HL-60 (cell line): ENCODE measurements around the gene ADAD2.

Experiments used
- DNase-seq, 2 experiments: peaks; one replicate each; pipeline ENCODE4 v3.0.0-alpha.2; 2010 to 2020; ENCODE audit warnings: low read depth in 1 of 2, low spot score in 1 of 2
- H3K27ac ChIP-seq: fragments of 250-450 bp; sonication (Bioruptor Pico); replicated peaks from 2 replicates; pipeline ENCODE4 v1.5.1; 2020; ENCODE audit warnings: mild to moderate bottlenecking, moderate library complexity
- H3K27me3 ChIP-seq: fragments of 250-450 bp; sonication (Bioruptor Pico); 2 replicates; pipeline ENCODE4 v1.5.1; 2021; ENCODE audit warnings: mild to moderate bottlenecking, moderate library complexity; ENCODE audit not compliant: insufficient read depth, poor library complexity, severe bottlenecking
- H3K4me3 ChIP-seq: replicated peaks from 2 replicates; pipeline ENCODE4 v1.5.1; 2011; ENCODE audit warnings: mild to moderate bottlenecking, control low read depth, low read length; ENCODE audit not compliant: insufficient read depth
- CTCF ChIP-seq: IDR thresholded peaks from one replicate; pipeline ENCODE4 v1.5.1; 2011; ENCODE audit warnings: low read length, control low read depth, inconsistent platforms; ENCODE audit not compliant: insufficient read depth
- GABPA ChIP-seq: IDR thresholded peaks from 2 replicates; pipeline ENCODE4 v1.6.1; 2012; ENCODE audit warnings: low read depth
- POLR2AphosphoS5 ChIP-seq: IDR thresholded peaks from 2 replicates; pipeline ENCODE4 v1.6.1; 2012; ENCODE audit warnings: low read depth
- REST ChIP-seq: IDR thresholded peaks from 2 replicates; pipeline ENCODE4 v1.6.1; 2012; ENCODE audit warnings: low read depth; ENCODE audit not compliant: insufficient replicate concordance
- SPI1 ChIP-seq: IDR thresholded peaks from 2 replicates; pipeline ENCODE4 v1.6.1; 2012; ENCODE audit warnings: low read depth, mild to moderate bottlenecking, borderline replicate concordance

Gene ADAD2

GRCh38 chr16:84186685-84187437 is 4.1 kb upstream of the ADAD2 start, which contains the start of gene TAF1C:
TSS of gene TAF1C (minus strand) at chr16:84187057. CDS start at chr16:84184988, 2,069 bp downstream.
- DNase-seq, result peak; percentile 89 to 90
- H3K27ac ChIP-seq, result peak within 1 kb of the TSS; percentile 82
- H3K27me3 ChIP-seq, result no peaks in the 10 kb centered on the region
- peak; percentile 44; the same call in 1 of the 2 replicates for TF ChIP-seq SPI1
- TF ChIP-seq GABPA, result peak; percentile 97
- no peak for TF ChIP-seq REST
- TF ChIP-seq POLR2AphosphoS5, result peak; percentile 81; the same call in 1 of the 2 replicates
- peak; percentile 89 for TF ChIP-seq CTCF
- peak within 1 kb of the TSS; percentile 88 for H3K4me3 ChIP-seq

GRCh38 chr16:84191466-84191865 is 509 bp downstream of the ADAD2 start:
- DNase-seq, result no peak
- no peak for TF ChIP-seq POLR2AphosphoS5
- no peak for TF ChIP-seq CTCF
- TF ChIP-seq GABPA, result no peak
- no peak for TF ChIP-seq SPI1
- TF ChIP-seq REST, result no peak
- Histone ChIP-seq H3K27ac (no peak overlapping the region), H3K4me3 (no peak overlapping the region), H3K27me3 (peaks cover 2% of the 10 kb centered on the region)

DNA sequence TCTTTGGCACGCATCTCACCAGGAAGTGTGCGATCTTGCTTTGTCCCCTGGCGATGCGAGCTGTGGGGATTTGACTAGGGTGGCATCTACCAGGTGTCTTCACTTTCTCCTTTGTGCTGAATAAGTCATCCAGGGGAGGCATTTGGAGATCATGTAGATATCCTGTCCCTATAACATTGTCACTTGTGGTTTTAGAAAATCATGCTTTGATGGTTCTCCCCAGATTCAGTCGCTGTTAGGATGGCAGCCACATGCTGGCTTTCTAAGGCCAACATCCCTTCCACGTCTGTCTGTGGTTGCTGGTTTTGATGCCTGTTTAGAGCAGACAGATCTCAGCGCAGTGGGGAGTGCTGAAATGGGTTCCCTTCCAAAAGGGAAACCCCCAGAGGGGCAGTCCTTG is 2.5 kb downstream of the ADAD2 start:
- TF ChIP-seq GABPA (no peak), CTCF (no peak), REST (no peak), POLR2AphosphoS5 (no peak), SPI1 (no peak)
- no peak overlapping the region for H3K27ac ChIP-seq
- DNase-seq, result no peak
- no peak overlapping the region for H3K4me3 ChIP-seq
- peaks cover 2% of the 10 kb centered on the region for H3K27me3 ChIP-seq
